ENCODE data around the gene NPY5R. TPM values are rescaled to one million over a fixed set of nuclear protein-coding genes. Genes with fewer than 3 reads are reported as not detected.

The NPY5R gene
- total RNA-seq, 1 donor from 2014 or later = 0.12 TPM

DNA sequence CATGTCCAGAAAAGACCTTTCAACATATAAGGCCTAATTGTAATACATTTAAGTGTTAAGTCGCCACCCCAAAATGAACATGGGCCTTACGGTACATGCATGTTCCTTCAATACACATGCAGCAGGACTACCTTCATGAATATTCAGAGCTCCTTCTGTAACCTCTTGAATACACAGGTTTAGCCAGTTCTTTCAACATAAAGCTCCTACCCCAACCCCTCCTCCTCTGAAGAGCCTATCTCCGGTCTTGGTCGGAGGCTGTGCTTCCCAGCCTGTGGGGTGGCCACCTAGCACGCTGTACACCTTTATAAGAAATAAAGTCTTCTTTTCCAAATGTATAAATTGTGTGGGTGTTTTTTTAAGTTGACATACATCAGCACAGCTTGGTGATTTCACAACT, 28.3 kb downstream of the NPY5R start:
- H3K9me3 Mint-ChIP-seq = no peaks in the 10 kb centered on the region
- no peak for TF ChIP-seq CTCF (conservative IDR thresholded peaks at IDR 0.05)
- no peak overlapping the region for H3K4me3 Mint-ChIP-seq
- DNase-seq (ENCODE audit: low read depth, low spot score) = no peak
- no peaks in the 10 kb centered on the region for H3K27me3 Mint-ChIP-seq (ENCODE audit: low read depth)
- H3K27ac Mint-ChIP-seq (ENCODE audit: unreplicated experiment) = no peak overlapping the region
- no peaks in the 10 kb centered on the region for H3K36me3 Mint-ChIP-seq (ENCODE audit: low read depth)
- no peaks in the 10 kb centered on the region for H3K4me1 Mint-ChIP-seq

- Mint-ChIP-seq H3K4me1 (no peaks in the 10 kb centered on the region), H3K4me3 (no peak overlapping the region), H3K9me3 (no peaks in the 10 kb centered on the region), H3K27ac (ENCODE audit: unreplicated experiment) (no peak overlapping the region), H3K36me3 (ENCODE audit: low read depth) (no peaks in the 10 kb centered on the region), H3K27me3 (ENCODE audit: low read depth) (no peaks in the 10 kb centered on the region)
- TF ChIP-seq CTCF (conservative IDR thresholded peaks at IDR 0.05) = no peak
- DNase-seq (ENCODE audit: low read depth, low spot score) = no peak
Measured at GRCh38 chr4:163378661-163379060, 35.0 kb downstream of the NPY5R start.

DNA sequence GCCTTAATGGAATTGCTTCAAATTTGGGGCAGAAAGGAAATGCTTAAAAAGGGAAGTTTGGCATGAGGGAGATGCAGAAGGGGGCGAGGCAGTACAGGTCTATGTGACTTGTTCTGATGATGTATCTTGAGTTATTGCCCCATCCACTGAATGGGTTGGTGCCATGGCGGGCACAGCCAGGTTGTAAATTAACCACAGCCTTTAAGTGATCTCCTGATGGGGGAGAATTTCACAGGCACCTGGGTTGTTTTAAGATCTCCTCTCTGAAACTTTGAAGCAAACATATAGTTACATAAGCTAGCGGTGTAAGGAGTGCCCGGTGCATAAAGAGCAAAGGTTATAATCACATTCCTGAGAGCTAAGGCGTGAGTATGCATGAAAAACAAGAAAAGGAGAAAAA, 37.0 kb downstream of the NPY5R start:
- Mint-ChIP-seq H3K27me3 (ENCODE audit: low read depth) (peaks cover 5% of the 10 kb centered on the region), H3K27ac (ENCODE audit: unreplicated experiment) (no peak overlapping the region), H3K36me3 (ENCODE audit: low read depth) (no peaks in the 10 kb centered on the region), H3K9me3 (no peaks in the 10 kb centered on the region), H3K4me1 (no peaks in the 10 kb centered on the region), H3K4me3 (no peak overlapping the region)
- TF ChIP-seq CTCF (conservative IDR thresholded peaks at IDR 0.05) = no peak
- DNase-seq (ENCODE audit: low read depth, low spot score) = no peak

DNA sequence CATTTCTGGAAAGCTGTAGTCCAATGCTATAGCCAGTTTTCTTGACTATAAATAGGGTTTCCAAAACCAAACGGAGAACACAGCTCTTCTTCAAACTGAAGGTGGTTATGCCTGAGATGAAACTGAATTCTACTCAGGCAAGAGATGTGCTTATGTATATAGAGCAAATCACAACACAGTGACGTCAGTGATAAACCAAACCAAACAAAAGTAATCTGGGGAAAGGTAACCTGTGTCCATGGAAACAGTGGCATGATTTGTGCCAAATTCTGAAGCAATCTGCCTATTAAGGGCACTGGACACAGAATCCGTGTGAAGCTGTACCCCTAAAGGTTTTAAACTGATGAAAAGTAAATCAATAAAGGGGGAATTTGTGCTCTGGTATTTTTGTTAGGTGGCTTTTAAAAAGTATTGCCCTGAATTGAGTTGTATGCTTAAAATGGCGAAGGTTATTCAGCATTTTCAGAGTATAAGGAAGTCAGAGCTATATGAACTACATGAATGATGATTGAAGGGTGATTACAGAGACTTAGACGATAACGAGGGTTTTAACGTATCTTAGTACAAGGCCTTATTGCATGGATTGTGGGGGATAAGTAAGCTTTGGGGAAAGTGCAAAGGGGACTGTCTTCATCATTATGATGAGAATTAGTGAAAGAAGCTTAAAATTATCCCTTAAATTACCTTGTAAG, 38.6 kb downstream of the NPY5R start:
- Mint-ChIP-seq H3K9me3 (no peaks in the 10 kb centered on the region), H3K4me1 (no peaks in the 10 kb centered on the region), H3K27me3 (ENCODE audit: low read depth) (peaks cover 5% of the 10 kb centered on the region), H3K27ac (ENCODE audit: unreplicated experiment) (no peak overlapping the region), H3K36me3 (ENCODE audit: low read depth) (no peaks in the 10 kb centered on the region), H3K4me3 (no peak overlapping the region)
- DNase-seq (ENCODE audit: low read depth, low spot score) = no peak
- no peak for TF ChIP-seq CTCF (conservative IDR thresholded peaks at IDR 0.05)

DNA sequence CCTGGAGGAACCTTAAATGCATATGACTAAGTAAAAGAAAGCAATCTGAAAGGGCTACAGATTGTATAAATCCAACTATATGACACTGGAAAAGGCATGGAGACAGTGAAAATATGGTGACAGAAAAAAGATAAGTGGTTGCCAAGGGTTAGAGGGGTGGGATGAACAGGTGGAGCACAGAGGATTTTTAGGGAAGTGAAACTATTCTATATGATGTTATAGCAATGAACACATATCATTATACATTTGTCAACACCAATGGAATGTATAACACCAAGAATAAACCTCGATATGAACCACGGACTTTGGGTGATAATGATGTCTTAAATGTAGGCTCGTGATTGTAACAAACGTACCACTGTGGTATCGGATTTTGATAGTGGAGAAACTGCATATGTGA, 40.7 kb downstream of the NPY5R start:
- peaks cover 5% of the 10 kb centered on the region for H3K27me3 Mint-ChIP-seq (ENCODE audit: low read depth)
- no peaks in the 10 kb centered on the region for H3K36me3 Mint-ChIP-seq (ENCODE audit: low read depth)
- DNase-seq (ENCODE audit: low read depth, low spot score) = no peak
- no peaks in the 10 kb centered on the region for H3K4me1 Mint-ChIP-seq
- peak overlapping the region; percentile 30 for H3K27ac Mint-ChIP-seq (ENCODE audit: unreplicated experiment)
- no peak overlapping the region for H3K4me3 Mint-ChIP-seq
- no peak for TF ChIP-seq CTCF (conservative IDR thresholded peaks at IDR 0.05)
- no peaks in the 10 kb centered on the region for H3K9me3 Mint-ChIP-seq
